Sigmoid colon (tissue), 7 donors: Measurements from ENCODE around the gene CSAD. TPM values are rescaled to one million over a fixed set of nuclear protein-coding genes. Genes with fewer than 3 reads are reported as not detected.

Source experiments
- DNase-seq: peaks from one replicate; pipeline ENCODE4 v3.0.0-alpha.2; 2019
- H3K27ac ChIP-seq, 4 donors: fragments of 200-600 bp; sonication (generic); one replicate each; pipeline ENCODE4 v1.5.1; 2016 to 2019; ENCODE audit warnings: mild to moderate bottlenecking in 1 of 4
- H3K27me3 ChIP-seq, 3 donors: fragments of 200-600 bp; sonication (generic); one replicate each; pipeline ENCODE4 v1.5.1; 2019; ENCODE audit warnings: mild to moderate bottlenecking in 1 of 3
- H3K36me3 ChIP-seq, 4 donors: fragments of 200-600 bp; sonication (generic); one replicate each; pipeline ENCODE4 v1.5.1; 2016 to 2019
- H3K4me1 ChIP-seq, 4 donors: fragments of 200-600 bp; sonication (generic); one replicate each; pipeline ENCODE4 v1.5.1; 2017 to 2019
- H3K4me3 ChIP-seq, 4 donors: fragments of 200-600 bp; sonication (generic); one replicate each; pipeline ENCODE4 v1.5.1; 2017 to 2019; ENCODE audit warnings: mild to moderate bottlenecking in 2 of 4, moderate library complexity in 1 of 4
- H3K9me3 ChIP-seq, 4 donors: fragments of 200-600 bp in 3 of 4; sonication (generic) in 3 of 4; one replicate each; pipeline versions ENCODE4 v1.5.1 to v1.6.1; 2013 to 2019
- EP300 ChIP-seq, 4 donors: sonication (generic); formaldehyde crosslinking; IDR thresholded peaks; one replicate each; pipeline ENCODE4 v1.6.1; 2017; ENCODE audit warnings: antibody characterized with exemption in 4 of 4
- POLR2A ChIP-seq, 2 donors: fragments of 450-650 bp; IDR thresholded peaks; one replicate each; pipeline ENCODE4 v1.6.1; 2016; ENCODE audit warnings: antibody characterized with exemption in 2 of 2, mild to moderate bottlenecking in 2 of 2, moderate library complexity in 2 of 2
- POLR2AphosphoS5 ChIP-seq, 4 donors: sonication (generic); formaldehyde crosslinking; IDR thresholded peaks; one replicate each; pipeline ENCODE4 v1.6.1; 2017; ENCODE audit warnings: antibody characterized with exemption in 4 of 4
- WGBS, 2 donors: extraction: QIAGEN DNeasy Blood & Tissue Kit; methylation state at CpG; one replicate each; pipeline ENCODE4 v1.1.7; 2013; 5-methylcytosine and 5-hydroxymethylcytosine counted together
- intact Hi-C: fragments of 100-400 bp; cut with DNase I; formaldehyde crosslinking; loops from one replicate; pipeline ENCODE4 v1.15.1; 2023
- polyA plus RNA-seq, 3 donors: library from polyadenylated mRNA; stranded (reverse); fragments of 200-250 nt; gene quantifications; one replicate each; pipeline ENCODE4 v1.2.3, GENCODE V29; 2013
- total RNA-seq, 4 donors: library from RNA; depleted of rRNA; stranded (reverse); fragments of >200 nt; gene quantifications; one replicate each; pipeline ENCODE4 v1.1.0, GENCODE V29; 2016
- TF ChIP-seq, protein P1 (sequence below), 4 experiments: fragments of 450-650 bp in 3 of 4; fragments of 200-600 bp in 1 of 4; IDR thresholded peaks; one replicate each; pipeline ENCODE4 v1.5.1; 2016 to 2019; ENCODE audit warnings: antibody characterized with exemption in 4 of 4, mild to moderate bottlenecking in 3 of 4, moderate library complexity in 2 of 4
- donor health status: healthy with polysubstance abuse.
- donor health status: Bipolar disorder and iron deficiency.
- donor health status: healthy.

Gene CSAD
- total and polyA plus RNA-seq, 7 donors: 1.2 to 51.0 (median 19.6) TPM

DNA sequence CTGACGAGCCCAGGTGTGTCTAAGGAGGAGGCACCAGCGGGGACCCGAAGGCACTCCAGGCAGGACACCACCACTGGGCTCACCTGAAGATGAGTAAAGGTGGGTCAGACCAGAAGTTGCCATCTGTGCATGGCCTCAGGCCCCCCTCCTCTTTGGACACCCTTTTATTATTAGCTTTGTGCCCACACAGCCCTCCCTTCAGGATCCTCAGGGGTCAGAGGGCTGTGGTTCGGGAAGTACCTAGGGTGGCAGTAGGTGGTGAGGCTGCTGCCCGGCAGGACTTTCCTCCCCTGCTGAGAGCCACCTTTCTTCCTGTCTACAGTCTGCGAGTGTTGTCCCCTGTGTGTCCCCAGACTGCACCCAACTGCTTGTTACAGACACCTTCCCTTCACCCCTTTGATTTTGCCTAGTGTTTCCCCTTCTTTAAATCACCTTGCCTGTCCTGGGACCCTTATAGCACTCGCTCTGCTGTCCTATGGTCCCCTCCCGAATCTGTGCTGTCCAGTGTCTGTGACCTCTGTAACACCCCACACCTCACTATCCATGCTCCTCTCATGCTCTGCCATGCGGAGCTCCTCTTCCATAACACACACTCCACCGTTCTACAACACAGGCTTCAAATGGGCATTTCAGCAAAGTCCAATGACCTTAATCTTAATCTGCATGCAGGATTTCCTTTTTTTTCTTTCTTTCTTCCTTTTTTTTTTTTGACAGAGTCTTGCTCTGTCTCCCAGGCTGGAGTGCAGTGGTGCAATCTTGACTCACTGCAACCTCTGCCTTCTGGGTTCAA lies 51.8 kb downstream of the CSAD start:
- no peak for TF ChIP-seq POLR2A (IDR thresholded peaks at IDR 0.05)
- TF ChIP-seq, protein P1, sequence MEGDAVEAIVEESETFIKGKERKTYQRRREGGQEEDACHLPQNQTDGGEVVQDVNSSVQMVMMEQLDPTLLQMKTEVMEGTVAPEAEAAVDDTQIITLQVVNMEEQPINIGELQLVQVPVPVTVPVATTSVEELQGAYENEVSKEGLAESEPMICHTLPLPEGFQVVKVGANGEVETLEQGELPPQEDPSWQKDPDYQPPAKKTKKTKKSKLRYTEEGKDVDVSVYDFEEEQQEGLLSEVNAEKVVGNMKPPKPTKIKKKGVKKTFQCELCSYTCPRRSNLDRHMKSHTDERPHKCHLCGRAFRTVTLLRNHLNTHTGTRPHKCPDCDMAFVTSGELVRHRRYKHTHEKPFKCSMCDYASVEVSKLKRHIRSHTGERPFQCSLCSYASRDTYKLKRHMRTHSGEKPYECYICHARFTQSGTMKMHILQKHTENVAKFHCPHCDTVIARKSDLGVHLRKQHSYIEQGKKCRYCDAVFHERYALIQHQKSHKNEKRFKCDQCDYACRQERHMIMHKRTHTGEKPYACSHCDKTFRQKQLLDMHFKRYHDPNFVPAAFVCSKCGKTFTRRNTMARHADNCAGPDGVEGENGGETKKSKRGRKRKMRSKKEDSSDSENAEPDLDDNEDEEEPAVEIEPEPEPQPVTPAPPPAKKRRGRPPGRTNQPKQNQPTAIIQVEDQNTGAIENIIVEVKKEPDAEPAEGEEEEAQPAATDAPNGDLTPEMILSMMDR (IDR thresholded peaks at IDR 0.05): no peak
- no peak for TF ChIP-seq POLR2AphosphoS5 (IDR thresholded peaks at IDR 0.05)
- Histone ChIP-seq H3K27ac (no peak overlapping the region), H3K4me1 (no peaks in the 10 kb centered on the region), H3K27me3 (no peaks in the 10 kb centered on the region), H3K36me3 (no peaks in the 10 kb centered on the region), H3K4me3 (no peak overlapping the region), H3K9me3 (no peaks in the 10 kb centered on the region)
- WGBS, 2 donors: 85 to 88% methylated on average over 10 of the region's 10 CpGs
- no peak for DNase-seq
- intact Hi-C loops: no loop called here

DNA sequence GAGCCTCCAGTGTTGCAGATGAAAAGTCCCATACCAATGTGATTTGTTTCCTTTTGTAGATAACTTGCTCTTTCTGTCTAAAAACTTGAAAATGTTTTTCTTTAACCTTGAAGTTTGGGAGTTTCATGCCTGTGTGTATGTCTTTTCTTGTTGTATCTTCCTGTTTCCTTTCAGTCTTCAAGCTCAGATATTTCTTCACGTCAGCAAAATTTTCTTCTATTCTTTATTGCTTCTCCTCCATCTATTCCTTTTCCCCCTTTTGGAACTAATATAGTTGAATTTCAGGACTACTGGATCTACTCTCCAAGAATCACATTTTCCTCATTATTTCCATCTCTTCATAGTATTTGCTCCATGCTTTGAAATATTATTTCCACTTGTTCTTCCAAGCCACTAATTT lies 53.6 kb downstream of the CSAD start:
- intact Hi-C loops: no loop called here

DNA sequence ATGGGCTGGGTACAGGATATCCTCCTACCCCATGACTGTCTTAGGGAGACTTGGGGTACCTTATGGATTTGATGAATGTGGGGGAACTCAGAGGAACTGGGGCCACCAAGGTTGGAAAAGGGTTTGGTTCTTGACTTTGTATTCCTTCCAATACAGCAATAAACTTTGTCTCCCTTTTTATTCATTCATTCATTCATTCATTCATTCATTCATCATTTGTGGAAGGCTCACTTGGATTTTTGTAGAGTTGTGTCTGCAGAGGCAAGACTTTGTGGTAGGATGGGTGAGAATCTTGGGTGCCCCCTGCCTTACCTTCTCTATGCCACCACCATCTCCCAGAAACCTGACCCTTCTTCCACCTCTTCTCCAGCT lies 56.4 kb downstream of the CSAD start:
- H3K9me3 ChIP-seq: no peaks in the 10 kb centered on the region
- no peak overlapping the region for H3K4me3 ChIP-seq
- no peak for DNase-seq
- H3K27ac ChIP-seq: no peak overlapping the region
- intact Hi-C loops: no loop called here
- no peaks in the 10 kb centered on the region for H3K27me3 ChIP-seq
- H3K36me3 ChIP-seq: no peaks in the 10 kb centered on the region
- TF ChIP-seq EP300 (IDR thresholded peaks at IDR 0.05): no peak
- TF ChIP-seq, protein P1 (IDR thresholded peaks at IDR 0.05): no peak
- TF ChIP-seq POLR2AphosphoS5 (IDR thresholded peaks at IDR 0.05): no peak
- no peak for TF ChIP-seq POLR2A (IDR thresholded peaks at IDR 0.05)
- no peaks in the 10 kb centered on the region for H3K4me1 ChIP-seq

More for the DNA sequence above, 53.6 kb downstream of the CSAD start:
- DNase-seq: no peak
- H3K9me3 ChIP-seq: no peaks in the 10 kb centered on the region
- H3K27me3 ChIP-seq: no peaks in the 10 kb centered on the region
- no peaks in the 10 kb centered on the region for H3K4me1 ChIP-seq
- H3K4me3 ChIP-seq: no peak overlapping the region
- TF ChIP-seq, protein P1 (IDR thresholded peaks at IDR 0.05): no peak
- TF ChIP-seq POLR2A (IDR thresholded peaks at IDR 0.05): no peak
- TF ChIP-seq POLR2AphosphoS5 (IDR thresholded peaks at IDR 0.05): no peak
- TF ChIP-seq EP300 (IDR thresholded peaks at IDR 0.05): no peak
- 88 to 91% methylated on average over 1 of the region's 1 CpG for WGBS, 2 donors
- no peak overlapping the region for H3K27ac ChIP-seq
- no peaks in the 10 kb centered on the region for H3K36me3 ChIP-seq

DNA sequence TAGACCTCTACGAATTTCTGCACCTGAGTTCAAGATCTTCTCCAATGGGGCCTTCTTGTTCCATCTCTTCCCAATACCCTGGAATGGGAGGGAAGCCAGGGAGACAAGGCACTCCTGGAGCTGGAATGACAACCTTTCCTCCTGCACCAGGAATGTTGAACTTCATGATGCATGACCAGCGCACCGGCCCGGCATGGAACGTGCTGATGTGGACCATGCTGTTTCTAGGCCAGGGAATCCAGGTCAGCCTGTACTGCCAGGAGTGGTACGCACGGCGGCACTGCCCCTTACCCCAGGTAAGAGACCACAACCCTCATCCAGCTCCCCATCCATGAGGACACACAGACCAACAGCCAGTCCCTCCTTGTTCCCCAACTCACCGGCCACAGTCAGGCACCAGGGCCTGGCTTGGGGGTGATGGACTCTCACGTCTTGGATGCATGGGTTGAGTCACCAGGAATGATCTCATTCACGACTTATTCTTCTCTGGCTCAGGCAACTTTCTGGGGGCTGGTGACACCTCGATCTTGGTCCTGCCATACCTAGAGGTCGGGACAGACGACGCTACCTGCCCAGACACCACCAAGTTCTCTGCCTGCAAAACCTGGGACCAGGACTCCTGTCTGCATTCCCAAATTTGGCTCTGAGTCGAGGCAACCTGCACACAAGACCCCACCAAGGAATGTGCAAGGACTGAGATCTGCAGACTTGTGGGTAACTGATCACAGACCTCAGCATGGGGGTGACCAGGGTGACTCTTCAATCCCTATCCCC lies 57.0 kb downstream of the CSAD start:
- WGBS, 2 donors: 92 to 93% methylated on average over 16 of the region's 16 CpGs
- intact Hi-C loops: no loop called here
- Histone ChIP-seq H3K4me1 (no peaks in the 10 kb centered on the region), H3K27ac (no peak overlapping the region), H3K27me3 (no peaks in the 10 kb centered on the region), H3K4me3 (no peak overlapping the region), H3K36me3 (no peaks in the 10 kb centered on the region), H3K9me3 (no peaks in the 10 kb centered on the region)
- TF ChIP-seq POLR2AphosphoS5 (IDR thresholded peaks at IDR 0.05) (no peak), EP300 (IDR thresholded peaks at IDR 0.05) (no peak), POLR2A (IDR thresholded peaks at IDR 0.05) (no peak)
- TF ChIP-seq, protein P1 (IDR thresholded peaks at IDR 0.05): no peak
- DNase-seq: no peak
